ENCODE measurements around the gene ZNF594.
"Not testable (repeated sequence)": the region's sequence is repeated elsewhere in the genome, so short reads cannot be mapped to it uniquely, and the experiment has no call there.

Gene ZNF594

GRCh38 chr17:5191541-5192417 is at the start of gene ZNF594:
ZNF594 (minus strand) TSS chr17:5191868; CDS start chr17:5184256, 7,612 bp downstream.
- Mint-ChIP-seq H3K9me3 (peaks cover 26% of the 10 kb centered on the region), H3K4me3 (peak within 1 kb of the TSS; percentile 94), H3K27me3 (no peaks in the 10 kb centered on the region), H3K27ac (peak within 1 kb of the TSS; percentile 84), H3K36me3 (ENCODE audit: low read depth) (peaks cover 41% of the 10 kb centered on the region), H3K4me1 (peaks cover 35% of the 10 kb centered on the region)
- DNase-seq: peak; percentile 99
- peak; percentile 100 for ATAC-seq

- peaks cover 50% of the 10 kb centered on the region for H3K4me1 Mint-ChIP-seq
- ATAC-seq; H3K9me3 Mint-ChIP-seq; H3K27ac Mint-ChIP-seq; H3K36me3 Mint-ChIP-seq (ENCODE audit: low read depth); H3K4me3 Mint-ChIP-seq; H3K27me3 Mint-ChIP-seq; DNase-seq: not testable (repeated sequence)
Observed at GRCh38 chr17:5239769-5240168, 48.1 kb upstream of the ZNF594 start.

- ATAC-seq: no peak
- no peak overlapping the region for H3K27ac Mint-ChIP-seq
- no peaks in the 10 kb centered on the region for H3K9me3 Mint-ChIP-seq
- DNase-seq: no peak
- no peaks in the 10 kb centered on the region for H3K27me3 Mint-ChIP-seq
- peaks cover 51% of the 10 kb centered on the region for H3K4me1 Mint-ChIP-seq
- peaks cover 2% of the 10 kb centered on the region for H3K36me3 Mint-ChIP-seq (ENCODE audit: low read depth)
- H3K4me3 Mint-ChIP-seq: no peak overlapping the region
Observed at GRCh38 chr17:5238333-5238732, 46.7 kb upstream of the ZNF594 start.

- Mint-ChIP-seq H3K36me3 (ENCODE audit: low read depth) (peaks cover 2% of the 10 kb centered on the region), H3K9me3 (no peaks in the 10 kb centered on the region), H3K27ac (peak overlapping the region; percentile 57), H3K4me1 (peaks cover 45% of the 10 kb centered on the region), H3K4me3 (no peak overlapping the region), H3K27me3 (no peaks in the 10 kb centered on the region)
- ATAC-seq (peak; percentile 86), DNase-seq (peak; percentile 69)
Observed at GRCh38 chr17:5237541-5238016, 45.9 kb upstream of the ZNF594 start.

GRCh38 chr17:5236938-5237540 is 45.4 kb upstream of the ZNF594 start:
- ATAC-seq (no peak), DNase-seq (no peak)
- H3K4me3 Mint-ChIP-seq: no peak overlapping the region
- H3K27me3 Mint-ChIP-seq: no peaks in the 10 kb centered on the region
- no peaks in the 10 kb centered on the region for H3K9me3 Mint-ChIP-seq
- H3K27ac Mint-ChIP-seq: peak overlapping the region; percentile 57
- peaks cover 2% of the 10 kb centered on the region for H3K36me3 Mint-ChIP-seq (ENCODE audit: low read depth)
- H3K4me1 Mint-ChIP-seq: peaks cover 43% of the 10 kb centered on the region

GRCh38 chr17:5234645-5235576 is 43.2 kb upstream of the ZNF594 start, which contains the start of gene SCIMP:
SCIMP (minus strand) TSS chr17:5234860; CDS start chr17:5234755, 105 bp downstream.
- no peak for DNase-seq
- Mint-ChIP-seq H3K27me3 (no peaks in the 10 kb centered on the region), H3K27ac (peak within 1 kb of the TSS; percentile 56), H3K4me3 (peak within 1 kb of the TSS; percentile 54), H3K4me1 (peaks cover 37% of the 10 kb centered on the region), H3K36me3 (ENCODE audit: low read depth) (peaks cover 2% of the 10 kb centered on the region), H3K9me3 (no peaks in the 10 kb centered on the region)
- ATAC-seq: no peak

GRCh38 chr17:5233492-5233891 is 41.8 kb upstream of the ZNF594 start:
- peaks cover 39% of the 10 kb centered on the region for H3K4me1 Mint-ChIP-seq
- not testable (repeated sequence) for H3K36me3 Mint-ChIP-seq (ENCODE audit: low read depth); H3K27me3 Mint-ChIP-seq; H3K4me3 Mint-ChIP-seq; ATAC-seq; H3K9me3 Mint-ChIP-seq; DNase-seq; H3K27ac Mint-ChIP-seq

- no peaks in the 10 kb centered on the region for H3K9me3 Mint-ChIP-seq
- ATAC-seq (peak; percentile 64), DNase-seq (peak; percentile 37)
- H3K36me3 Mint-ChIP-seq (ENCODE audit: low read depth): peaks cover 8% of the 10 kb centered on the region
- peaks cover 50% of the 10 kb centered on the region for H3K4me1 Mint-ChIP-seq
- peak overlapping the region; percentile 32 for H3K4me3 Mint-ChIP-seq
- H3K27me3 Mint-ChIP-seq: no peaks in the 10 kb centered on the region
- peak overlapping the region; percentile 84 for H3K27ac Mint-ChIP-seq
Observed at GRCh38 chr17:5226940-5227878, 35.5 kb upstream of the ZNF594 start.

- DNase-seq: no peak
Observed at GRCh38 chr17:5225668-5226457, 34.2 kb upstream of the ZNF594 start.

GRCh38 chr17:5221912-5222311 is 30.2 kb upstream of the ZNF594 start:
- peaks cover 33% of the 10 kb centered on the region for H3K4me1 Mint-ChIP-seq
- not testable (repeated sequence) for ATAC-seq; DNase-seq; H3K4me3 Mint-ChIP-seq; H3K36me3 Mint-ChIP-seq (ENCODE audit: low read depth); H3K27ac Mint-ChIP-seq; H3K27me3 Mint-ChIP-seq; H3K9me3 Mint-ChIP-seq

More at GRCh38 chr17:5225668-5226457, 34.2 kb upstream of the ZNF594 start:
- ATAC-seq: no peak
- H3K36me3 Mint-ChIP-seq (ENCODE audit: low read depth): peaks cover 8% of the 10 kb centered on the region
- peak overlapping the region; percentile 84 for H3K27ac Mint-ChIP-seq
- no peaks in the 10 kb centered on the region for H3K27me3 Mint-ChIP-seq
- peak overlapping the region; percentile 38 for H3K4me3 Mint-ChIP-seq
- H3K9me3 Mint-ChIP-seq: no peaks in the 10 kb centered on the region
- H3K4me1 Mint-ChIP-seq: peaks cover 56% of the 10 kb centered on the region

- no peak overlapping the region for H3K4me3 Mint-ChIP-seq
- H3K4me1 Mint-ChIP-seq: peaks cover 19% of the 10 kb centered on the region
- H3K27me3 Mint-ChIP-seq: no peaks in the 10 kb centered on the region
- no peaks in the 10 kb centered on the region for H3K9me3 Mint-ChIP-seq
- peaks cover under 1% of the 10 kb centered on the region for H3K36me3 Mint-ChIP-seq (ENCODE audit: low read depth)
- DNase-seq: no peak
- ATAC-seq: no peak
- no peak overlapping the region for H3K27ac Mint-ChIP-seq
Observed at GRCh38 chr17:5220074-5220473, 28.4 kb upstream of the ZNF594 start.

GRCh38 chr17:5219536-5219935 is 27.9 kb upstream of the ZNF594 start:
- DNase-seq: no peak
- peaks cover 17% of the 10 kb centered on the region for H3K4me1 Mint-ChIP-seq
- H3K27me3 Mint-ChIP-seq: no peaks in the 10 kb centered on the region
- no peak for ATAC-seq
- H3K27ac Mint-ChIP-seq: no peak overlapping the region
- H3K36me3 Mint-ChIP-seq (ENCODE audit: low read depth): peaks cover 4% of the 10 kb centered on the region
- H3K4me3 Mint-ChIP-seq: no peak overlapping the region
- no peaks in the 10 kb centered on the region for H3K9me3 Mint-ChIP-seq

- not testable (repeated sequence) for H3K27me3 Mint-ChIP-seq; DNase-seq; H3K36me3 Mint-ChIP-seq (ENCODE audit: low read depth); ATAC-seq; H3K4me3 Mint-ChIP-seq; H3K9me3 Mint-ChIP-seq; H3K27ac Mint-ChIP-seq
- peaks cover 11% of the 10 kb centered on the region for H3K4me1 Mint-ChIP-seq
Observed at GRCh38 chr17:5217562-5217961, 25.9 kb upstream of the ZNF594 start.

All from activated naive CD8-positive, alpha-beta T cell treated with anti-CD3 and anti-CD28 coated beads, Interleukin-2, amount 50 U/mL, for 24 hours (primary cell).